HepG2 (cell line): ENCODE data around the gene GAREM2. TPM values are rescaled to one million over a fixed set of nuclear protein-coding genes. Genes with fewer than 3 reads are reported as not detected.

Experiments
- ATAC-seq: fragments of 200-7000 bp; cut with Tn5 transposase; 3 replicates; pipeline ENCODE4 v1.9.1; 2020; ENCODE audit warnings: mild to moderate bottlenecking, moderate library complexity
- BruUV-seq: library from RNA; stranded (reverse); fragments of 400-500 nt; replicated peaks from 2 replicates; lab custom pipeline; 2021; lab: Mats Ljungman, UMichigan
- CTCF ChIA-PET: fragments of 300-600 bp; formaldehyde crosslinking; extraction: SDS; loops from one replicate; lab custom pipeline; 2021; ENCODE audit warnings: low total read pairs, inconsistent platforms, low intra/inter-chr PET ratio; lab: Yijun Ruan, JAX
- POLR2A ChIA-PET: fragments of 350-600 bp; sonication (Branson Sonifier 250); formaldehyde crosslinking; loops from one replicate; lab custom pipeline; 2020; ENCODE audit warnings: antibody characterized with exemption, inconsistent platforms; lab: Yijun Ruan, JAX
- DNase-seq: peaks from one replicate; pipeline ENCODE4 v3.0.0-alpha.2; 2015; ENCODE audit warnings: low spot score
- FAIRE-seq: peaks from 3 replicates; lab custom pipeline; 2011; peaks lifted over from hg19 to GRCh38; lab: Jason Lieb, UNC
- H2AFZ ChIP-seq: one replicate; pipeline ENCODE4 v1.6.1; 2011; ENCODE audit warnings: low read length, inconsistent platforms
- H3K27ac ChIP-seq: fragments of 300-600 bp; 3 replicates; pipeline ENCODE4 v1.8.0; 2011; ENCODE audit warnings: mixed run types, mild to moderate bottlenecking, mixed read lengths, low read length, inconsistent platforms; ENCODE audit not compliant: insufficient read depth; ENCODE audit errors: extremely low read length
- H3K27me3 ChIP-seq, 2 experiments: fragments of 200-600 bp in 1 of 2; 2 replicates in 1 of 2; 3 replicates in 1 of 2; pipeline versions ENCODE4 v1.6.0 to v1.8.0; 2011; ENCODE audit warnings: low read length in 2 of 2, mild to moderate bottlenecking in 2 of 2, moderate library complexity in 2 of 2, inconsistent platforms in 1 of 2; ENCODE audit not compliant: insufficient read depth in 2 of 2, control insufficient read depth in 1 of 2
- H3K36me3 ChIP-seq, 2 experiments: fragments of 200-600 bp in 1 of 2; replicated peaks in 1 of 2; 2 replicates in 1 of 2; 3 replicates in 1 of 2; pipeline versions ENCODE4 v1.5.1 to v1.8.0; 2011; ENCODE audit warnings: low read length in 2 of 2, inconsistent platforms in 1 of 2; ENCODE audit not compliant: insufficient read depth in 2 of 2, control insufficient read depth in 1 of 2
- H3K4me1 ChIP-seq: 2 replicates; pipeline ENCODE4 v1.5.1; 2012; ENCODE audit warnings: low read length, inconsistent platforms; ENCODE audit not compliant: insufficient read depth
- H3K4me2 ChIP-seq: 2 replicates; pipeline ENCODE4 v1.6.0; 2011; ENCODE audit warnings: low read depth, low read length, inconsistent platforms
- H3K4me3 ChIP-seq, 3 experiments: fragments of 200-600 bp in 1 of 3; sonication (generic), shearing (Covaris generic) in 1 of 3; replicated peaks in 1 of 3; 2 replicates each; pipeline ENCODE4 v1.5.1; 2011 to 2016; ENCODE audit warnings: low read length in 3 of 3, inconsistent platforms in 2 of 3, low read depth in 2 of 3, mild to moderate bottlenecking in 2 of 3, control low read depth in 1 of 3, mixed read lengths in 1 of 3; ENCODE audit not compliant: insufficient read depth in 1 of 3
- H3K79me2 ChIP-seq: one replicate; pipeline ENCODE4 v1.6.1; 2011; ENCODE audit warnings: low read length, inconsistent platforms; ENCODE audit not compliant: insufficient read depth
- H3K9ac ChIP-seq: 2 replicates; pipeline ENCODE4 v1.6.0; 2011; ENCODE audit warnings: mild to moderate bottlenecking, low read depth, low read length, inconsistent platforms; ENCODE audit not compliant: insufficient read depth
- H3K9me3 ChIP-seq: 2 replicates; pipeline ENCODE4 v1.5.1; 2012; ENCODE audit warnings: mild to moderate bottlenecking, low read length
- H4K20me1 ChIP-seq: 2 replicates; pipeline ENCODE4 v1.6.0; 2011; ENCODE audit warnings: inconsistent platforms, mild to moderate bottlenecking, low read length, moderate library complexity; ENCODE audit not compliant: insufficient read depth
- KDM3A ChIP-seq: IDR thresholded peaks from 2 replicates; pipeline ENCODE4 v1.6.1; 2018; ENCODE audit warnings: low read depth, missing compliant biosample characterization
- MYNN ChIP-seq: sonication (generic); formaldehyde crosslinking; IDR thresholded peaks from 2 replicates; pipeline ENCODE4 v1.4.0; 2020; ENCODE audit warnings: mild to moderate bottlenecking, low read depth, missing genetic modification reagents
- PHF8 ChIP-seq: sonication (generic); formaldehyde crosslinking; IDR thresholded peaks from 2 replicates; pipeline ENCODE4 v1.5.0; 2020; ENCODE audit warnings: missing genetic modification reagents
- TP53 ChIP-seq: sonication (generic); formaldehyde crosslinking; conservative IDR thresholded peaks from 2 replicates; pipeline ENCODE4 v1.4.0; 2020; ENCODE audit warnings: missing genetic modification reagents
- WGBS: methylation state at CpG from one replicate; pipeline ENCODE4 v1.1.6; 2017; ENCODE audit warnings: low lambda C conversion rate; 5-methylcytosine and 5-hydroxymethylcytosine counted together
- in situ Hi-C: cut with HindIII; loops from 2 replicates; pipeline ENCODE4 v1.10.0; 2017; ENCODE audit warnings: low pct_unique_long_range_greater_than_20kb; ENCODE audit not compliant: extremely low pct_ligation_motif_present
- intact Hi-C: fragments of 100-400 bp; cut with micrococcal nuclease; formaldehyde crosslinking; loops from one replicate; pipeline ENCODE4 v1.10.0; 2022; ENCODE audit not compliant: unreplicated experiment
- polyA plus RNA-seq, 8 experiments: library from polyadenylated mRNA; depleted of rRNA in 3 of 8; stranded (reverse) in 7 of 8; unstranded in 1 of 8; fragments of >200 nt; fragmentation: Illumina TruSeq in 4 of 8; extraction: Trizol in 4 of 8; gene quantifications; 2 replicates each; pipeline versions ENCODE4 v1.2.1 to v1.2.3, GENCODE V29; 2011 to 2016; ENCODE audit warnings: low read depth in 4 of 8, missing spikeins in 1 of 8, mixed read lengths in 1 of 8; ENCODE audit not compliant: insufficient read depth in 1 of 8
- total RNA-seq, 5 experiments: library from RNA; depleted of rRNA; stranded (reverse); fragments of >200 nt; fragmentation: Illumina TruSeq; extraction: Trizol; gene quantifications; 2 replicates each; pipeline ENCODE4 v1.2.3, GENCODE V29; 2016; ENCODE audit warnings: low read depth in 1 of 5
- TF ChIP-seq, protein P1 (sequence below): sonication (generic); formaldehyde crosslinking; IDR thresholded peaks from 2 replicates; pipeline ENCODE4 v1.4.0; 2020; ENCODE audit warnings: missing genetic modification reagents

GAREM2 gene
- total and polyA plus RNA-seq, 2 of the 13 experiments (the other 11 are each of a cell fraction or from before 2014, with no cell fraction given), result 0.29 to 0.38 TPM

DNA sequence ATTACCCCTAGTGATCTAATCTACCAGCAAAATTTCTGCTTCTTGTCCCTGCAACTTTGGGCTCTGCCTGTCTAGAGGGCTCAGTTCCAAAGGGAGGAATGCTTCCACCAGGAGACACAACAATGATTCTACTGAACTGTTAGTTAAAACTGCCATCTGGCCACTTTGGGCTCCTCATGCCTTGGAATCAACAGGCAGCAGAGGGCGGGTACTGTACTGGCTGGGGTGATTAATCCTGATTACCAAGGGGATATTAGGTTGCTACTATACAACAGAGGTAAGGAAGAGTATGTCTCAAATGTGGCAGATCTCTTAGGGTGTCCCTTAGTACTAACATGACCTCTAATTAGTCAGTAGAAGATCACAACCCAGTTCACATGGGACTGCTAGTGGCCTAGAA lies 50.1 kb downstream of the GAREM2 start:
- Histone ChIP-seq H3K4me3 (no peak overlapping the region), H3K27me3 (no peaks in the 10 kb centered on the region), H3K9ac (no peak overlapping the region), H4K20me1 (no peaks in the 10 kb centered on the region), H3K9me3 (no peaks in the 10 kb centered on the region), H3K36me3 (peaks cover 8 to 66% of the 10 kb centered on the region in 2 experiments), H3K4me1 (peaks cover 11% of the 10 kb centered on the region), H3K4me2 (no peak overlapping the region), H3K27ac (no peak overlapping the region), H2AFZ (no peak overlapping the region), H3K79me2 (no peaks in the 10 kb centered on the region)
- DNase-seq (no peak), FAIRE-seq (no peak), ATAC-seq (no peak; the same call in 2 of the 3 replicates)
- POLR2A ChIA-PET, result no interaction called here
- 92% methylated on average over 1 of the region's 1 CpG for WGBS
- CTCF ChIA-PET, result no interaction called here
- no TSS peak for BruUV-seq
- in situ Hi-C loops, result no loop called here
- intact Hi-C loops, result no loop called here
- no peak for TF ChIP-seq PHF8 (CRISPR knock-in tag)
- no peak for TF ChIP-seq KDM3A
- no peak for TF ChIP-seq MYNN (CRISPR knock-in tag)
- TF ChIP-seq, protein P1, sequence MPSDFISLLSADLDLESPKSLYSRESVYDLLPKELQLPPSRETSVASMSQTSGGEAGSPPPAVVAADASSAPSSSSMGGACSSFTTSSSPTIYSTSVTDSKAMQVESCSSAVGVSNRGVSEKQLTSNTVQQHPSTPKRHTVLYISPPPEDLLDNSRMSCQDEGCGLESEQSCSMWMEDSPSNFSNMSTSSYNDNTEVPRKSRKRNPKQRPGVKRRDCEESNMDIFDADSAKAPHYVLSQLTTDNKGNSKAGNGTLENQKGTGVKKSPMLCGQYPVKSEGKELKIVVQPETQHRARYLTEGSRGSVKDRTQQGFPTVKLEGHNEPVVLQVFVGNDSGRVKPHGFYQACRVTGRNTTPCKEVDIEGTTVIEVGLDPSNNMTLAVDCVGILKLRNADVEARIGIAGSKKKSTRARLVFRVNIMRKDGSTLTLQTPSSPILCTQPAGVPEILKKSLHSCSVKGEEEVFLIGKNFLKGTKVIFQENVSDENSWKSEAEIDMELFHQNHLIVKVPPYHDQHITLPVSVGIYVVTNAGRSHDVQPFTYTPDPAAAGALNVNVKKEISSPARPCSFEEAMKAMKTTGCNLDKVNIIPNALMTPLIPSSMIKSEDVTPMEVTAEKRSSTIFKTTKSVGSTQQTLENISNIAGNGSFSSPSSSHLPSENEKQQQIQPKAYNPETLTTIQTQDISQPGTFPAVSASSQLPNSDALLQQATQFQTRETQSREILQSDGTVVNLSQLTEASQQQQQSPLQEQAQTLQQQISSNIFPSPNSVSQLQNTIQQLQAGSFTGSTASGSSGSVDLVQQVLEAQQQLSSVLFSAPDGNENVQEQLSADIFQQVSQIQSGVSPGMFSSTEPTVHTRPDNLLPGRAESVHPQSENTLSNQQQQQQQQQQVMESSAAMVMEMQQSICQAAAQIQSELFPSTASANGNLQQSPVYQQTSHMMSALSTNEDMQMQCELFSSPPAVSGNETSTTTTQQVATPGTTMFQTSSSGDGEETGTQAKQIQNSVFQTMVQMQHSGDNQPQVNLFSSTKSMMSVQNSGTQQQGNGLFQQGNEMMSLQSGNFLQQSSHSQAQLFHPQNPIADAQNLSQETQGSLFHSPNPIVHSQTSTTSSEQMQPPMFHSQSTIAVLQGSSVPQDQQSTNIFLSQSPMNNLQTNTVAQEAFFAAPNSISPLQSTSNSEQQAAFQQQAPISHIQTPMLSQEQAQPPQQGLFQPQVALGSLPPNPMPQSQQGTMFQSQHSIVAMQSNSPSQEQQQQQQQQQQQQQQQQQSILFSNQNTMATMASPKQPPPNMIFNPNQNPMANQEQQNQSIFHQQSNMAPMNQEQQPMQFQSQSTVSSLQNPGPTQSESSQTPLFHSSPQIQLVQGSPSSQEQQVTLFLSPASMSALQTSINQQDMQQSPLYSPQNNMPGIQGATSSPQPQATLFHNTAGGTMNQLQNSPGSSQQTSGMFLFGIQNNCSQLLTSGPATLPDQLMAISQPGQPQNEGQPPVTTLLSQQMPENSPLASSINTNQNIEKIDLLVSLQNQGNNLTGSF, result no peak
- TF ChIP-seq TP53 (CRISPR knock-in tag), result no peak
